Measurements from ENCODE around the gene PLEKHA1.

PLEKHA1 gene

GRCh38 chr10:122359621-122360020 is 14.9 kb upstream of the PLEKHA1 start:
- no peak for DNase-seq (ENCODE audit: low read depth, low spot score)
- POLR2A ChIA-PET: interaction anchor here (0.8 kb wide), 1 partner anchor 15 kb away, joined by 3 read pairs; the partner anchor contains the start of gene PLEKHA1
- CTCF ChIA-PET: interaction anchor here (0.7 to 4.8 kb wide), 3 partner anchors 15 to 27 kb away, joined by 3 to 20 read pairs (median 5); partner anchors contain the start of gene PLEKHA1
- no peak for TF ChIP-seq CTCF (IDR thresholded peaks at IDR 0.05; ENCODE audit: insufficient read depth, low read length, missing control alignments)
- H3K4me3 ChIP-seq (ENCODE audit: low read depth, low read length): no peak overlapping the region

- TF ChIP-seq CTCF (IDR thresholded peaks at IDR 0.05; ENCODE audit: insufficient read depth, low read length, missing control alignments): no peak
- CTCF ChIA-PET: interaction anchor here (0.7 to 4.8 kb wide), 2 partner anchors 10 to 17 kb away, joined by 3 to 20 read pairs; no protein-coding TSS in a partner anchor
- POLR2A ChIA-PET: no interaction called here
- DNase-seq (ENCODE audit: low read depth, low spot score): no peak
- H3K4me3 ChIP-seq (ENCODE audit: low read depth, low read length): no peak overlapping the region
Measured at GRCh38 chr10:122361046-122361445, 13.5 kb upstream of the PLEKHA1 start.

GRCh38 chr10:122362031-122362592 is 12.4 kb upstream of the PLEKHA1 start:
- no peak for TF ChIP-seq CTCF (IDR thresholded peaks at IDR 0.05; ENCODE audit: insufficient read depth, low read length, missing control alignments)
- no peak overlapping the region for H3K4me3 ChIP-seq (ENCODE audit: low read depth, low read length)
- DNase-seq (ENCODE audit: low read depth, low spot score): no peak
- POLR2A ChIA-PET: no interaction called here
- CTCF ChIA-PET: interaction anchor here (0.7 to 1.3 kb wide), 2 partner anchors 11 to 12 kb away, joined by 3 read pairs; partner anchors contain the start of gene PLEKHA1

- H3K4me3 ChIP-seq (ENCODE audit: low read depth, low read length): no peak overlapping the region
- CTCF ChIA-PET: interaction anchor here (1.3 kb wide), 1 partner anchor 12 kb away, joined by 3 read pairs; the partner anchor contains the start of gene PLEKHA1
- DNase-seq (ENCODE audit: low read depth, low spot score): no peak
- POLR2A ChIA-PET: no interaction called here
- TF ChIP-seq CTCF (IDR thresholded peaks at IDR 0.05; ENCODE audit: insufficient read depth, low read length, missing control alignments): no peak
Measured at GRCh38 chr10:122362621-122363020, 11.9 kb upstream of the PLEKHA1 start.

- TF ChIP-seq CTCF (IDR thresholded peaks at IDR 0.05; ENCODE audit: insufficient read depth, low read length, missing control alignments): no peak
- DNase-seq (ENCODE audit: low read depth, low spot score): no peak
- no peak overlapping the region for H3K4me3 ChIP-seq (ENCODE audit: low read depth, low read length)
- CTCF ChIA-PET: interaction anchor here (1.3 kb wide), 1 partner anchor 11 kb away, joined by 3 read pairs; the partner anchor contains the start of gene PLEKHA1
- POLR2A ChIA-PET: no interaction called here
Measured at GRCh38 chr10:122363311-122363710, 11.2 kb upstream of the PLEKHA1 start.

GRCh38 chr10:122363722-122364463 is 10.6 kb upstream of the PLEKHA1 start:
- CTCF ChIA-PET: interaction anchor here (1.3 kb wide), 1 partner anchor 21 kb away, joined by 5 read pairs; no protein-coding TSS in a partner anchor
- POLR2A ChIA-PET: interaction anchor here (1.3 kb wide), 1 partner anchor 10 kb away, joined by 5 read pairs; no protein-coding TSS in a partner anchor
- H3K4me3 ChIP-seq (ENCODE audit: low read depth, low read length): no peak overlapping the region
- no peak for DNase-seq (ENCODE audit: low read depth, low spot score)
- no peak for TF ChIP-seq CTCF (IDR thresholded peaks at IDR 0.05; ENCODE audit: insufficient read depth, low read length, missing control alignments)
